Activated naive CD8-positive, alpha-beta T cell treated with anti-CD3 and anti-CD28 coated beads, Interleukin-2, amount 50 U/mL, for 24 hours (primary cell): ENCODE data around the gene AGR3.

ENCODE experiments used
- ATAC-seq: fragments of 150-1000 bp; cut with Tn5 transposase; one replicate; pipeline ENCODE4 v1.10.0; 2021
- DNase-seq: peaks from one replicate; pipeline ENCODE4 v3.0.0; 2021
- H3K27ac Mint-ChIP-seq: one replicate; pipeline ENCODE4 v1.8.0; 2021; ENCODE audit warnings: mild to moderate bottlenecking, mixed read lengths
- H3K27me3 Mint-ChIP-seq: one replicate; pipeline ENCODE4 v1.8.0; 2021; ENCODE audit warnings: mixed read lengths
- H3K36me3 Mint-ChIP-seq: one replicate; pipeline ENCODE4 v1.8.0; 2021; ENCODE audit warnings: low read depth, mixed read lengths
- H3K4me1 Mint-ChIP-seq: one replicate; pipeline ENCODE4 v1.8.0; 2021; ENCODE audit warnings: mixed read lengths
- H3K4me3 Mint-ChIP-seq: one replicate; pipeline ENCODE4 v1.8.0; 2021; ENCODE audit warnings: mild to moderate bottlenecking, moderate library complexity, mixed read lengths
- H3K9me3 Mint-ChIP-seq: one replicate; pipeline ENCODE4 v1.8.0; 2021; ENCODE audit warnings: mixed read lengths

The AGR3 gene

DNA sequence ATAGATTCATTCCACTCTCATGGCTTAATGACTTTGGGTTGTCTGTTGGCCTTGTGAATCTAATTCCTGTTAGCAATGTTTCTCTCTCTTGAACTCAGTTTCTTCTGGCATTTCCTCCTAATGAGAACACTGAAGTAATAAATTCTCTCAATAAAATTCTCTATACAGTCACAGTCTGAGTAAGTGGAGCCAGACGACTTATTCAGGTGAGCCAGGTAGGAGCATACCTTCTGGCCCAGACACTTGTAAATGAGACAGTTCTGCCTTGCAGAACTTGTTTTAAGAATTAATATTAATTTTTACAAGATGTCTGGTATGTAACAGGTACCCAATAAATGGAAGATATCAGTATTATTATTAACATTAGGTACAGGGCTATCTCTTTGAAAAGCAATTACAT is 48.4 kb downstream of the AGR3 start:
- H3K4me1 Mint-ChIP-seq: no peaks in the 10 kb centered on the region
- DNase-seq: no peak
- peaks cover 12% of the 10 kb centered on the region for H3K9me3 Mint-ChIP-seq
- H3K27me3 Mint-ChIP-seq: peaks cover 5% of the 10 kb centered on the region
- no peak overlapping the region for H3K4me3 Mint-ChIP-seq
- no peak for ATAC-seq
- no peak overlapping the region for H3K27ac Mint-ChIP-seq
- H3K36me3 Mint-ChIP-seq: no peaks in the 10 kb centered on the region

DNA sequence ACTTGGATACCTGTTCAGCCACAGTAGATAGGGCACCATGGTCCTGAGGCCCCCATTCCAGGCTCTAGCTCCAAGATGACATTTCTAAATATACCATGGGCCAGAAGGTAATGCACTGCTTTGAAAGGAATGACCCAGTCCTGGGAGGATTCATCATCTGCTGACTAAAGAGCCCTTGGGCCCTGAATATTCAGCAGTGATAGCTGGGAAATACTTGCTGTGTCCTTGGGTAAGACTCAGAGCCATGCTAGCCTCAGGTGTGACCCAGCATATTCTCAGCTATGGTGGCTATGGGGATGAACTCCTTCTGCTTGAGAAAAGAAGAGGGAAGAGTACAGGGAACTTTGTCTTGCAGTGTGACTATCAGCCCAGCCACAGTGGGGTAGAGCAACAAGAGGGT is 55.7 kb downstream of the AGR3 start:
- DNase-seq: no peak
- Mint-ChIP-seq H3K4me1 (no peaks in the 10 kb centered on the region), H3K4me3 (no peak overlapping the region), H3K27ac (no peak overlapping the region), H3K9me3 (peaks cover 9% of the 10 kb centered on the region), H3K27me3 (peaks cover 3% of the 10 kb centered on the region), H3K36me3 (no peaks in the 10 kb centered on the region)
- no peak for ATAC-seq

DNA sequence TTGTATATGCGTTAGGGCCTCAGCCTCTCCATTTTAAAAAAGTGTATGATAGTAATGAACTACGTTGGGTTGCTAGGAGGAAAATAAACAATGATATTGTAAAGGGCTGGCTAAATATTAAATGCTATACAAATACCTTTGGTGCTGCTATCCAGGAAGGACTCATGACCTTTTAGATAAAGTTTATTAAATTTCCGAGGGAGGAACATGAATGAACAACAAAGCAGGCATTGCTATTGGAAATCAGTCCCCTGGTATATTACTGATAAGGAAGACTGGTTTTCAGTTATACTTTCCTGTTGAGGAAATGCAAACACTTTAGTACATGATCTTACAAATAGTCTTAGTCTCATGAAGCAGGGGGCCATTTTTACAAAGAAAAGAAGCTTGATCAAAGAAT is 59.8 kb downstream of the AGR3 start:
- peaks cover 3% of the 10 kb centered on the region for H3K9me3 Mint-ChIP-seq
- no peak overlapping the region for H3K4me3 Mint-ChIP-seq
- H3K4me1 Mint-ChIP-seq: peaks cover 2% of the 10 kb centered on the region
- DNase-seq (no peak), ATAC-seq (no peak)
- H3K27me3 Mint-ChIP-seq: peaks cover 2% of the 10 kb centered on the region
- no peaks in the 10 kb centered on the region for H3K36me3 Mint-ChIP-seq
- H3K27ac Mint-ChIP-seq: no peak overlapping the region

DNA sequence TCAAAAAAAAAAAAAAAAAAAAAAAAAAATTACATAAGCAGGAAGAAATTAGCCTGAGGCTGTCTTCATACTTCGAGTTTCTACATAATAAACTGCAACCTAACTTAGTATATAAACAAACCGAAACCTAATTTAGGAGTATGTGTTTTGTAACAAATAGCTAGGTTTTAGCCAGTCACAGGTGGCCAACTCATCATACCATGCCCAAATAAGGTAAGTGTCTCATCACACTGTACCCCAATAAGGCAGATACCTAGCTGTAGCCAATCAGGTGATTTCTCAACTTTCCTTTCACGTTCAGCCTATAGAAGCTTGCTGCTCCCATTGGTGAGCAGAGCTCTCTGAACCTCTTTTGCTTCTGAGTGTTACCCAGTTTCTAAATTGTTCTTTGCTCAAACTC is 63.1 kb downstream of the AGR3 start:
- Mint-ChIP-seq H3K27ac (no peak overlapping the region), H3K27me3 (peaks cover 2% of the 10 kb centered on the region), H3K36me3 (no peaks in the 10 kb centered on the region), H3K4me3 (no peak overlapping the region), H3K9me3 (peaks cover 3% of the 10 kb centered on the region), H3K4me1 (peaks cover 2% of the 10 kb centered on the region)
- DNase-seq: no peak
- ATAC-seq: no peak

DNA sequence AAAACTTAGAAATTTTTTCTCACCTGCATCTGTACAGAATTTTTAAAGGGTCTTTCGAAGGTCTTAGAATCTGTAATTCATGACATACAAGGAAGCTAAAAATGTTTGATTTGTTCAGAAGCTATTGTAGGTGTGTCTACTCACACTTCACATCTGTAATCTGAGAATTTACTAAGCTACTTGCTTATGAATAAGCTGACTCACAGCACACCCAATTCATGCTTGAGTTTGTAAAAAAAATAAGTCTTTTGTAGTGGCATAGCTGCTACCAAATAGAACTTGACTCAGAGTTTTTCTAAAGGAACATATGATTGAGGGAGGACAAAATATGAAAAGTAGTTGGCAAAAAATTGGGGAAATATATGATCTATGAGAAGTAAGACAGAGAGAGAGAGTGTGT is 64.2 kb downstream of the AGR3 start:
- DNase-seq (no peak), ATAC-seq (no peak)
- Mint-ChIP-seq H3K36me3 (no peaks in the 10 kb centered on the region), H3K9me3 (peaks cover 3% of the 10 kb centered on the region), H3K27ac (no peak overlapping the region), H3K27me3 (peaks cover 2% of the 10 kb centered on the region), H3K4me3 (no peak overlapping the region), H3K4me1 (peaks cover 2% of the 10 kb centered on the region)

DNA sequence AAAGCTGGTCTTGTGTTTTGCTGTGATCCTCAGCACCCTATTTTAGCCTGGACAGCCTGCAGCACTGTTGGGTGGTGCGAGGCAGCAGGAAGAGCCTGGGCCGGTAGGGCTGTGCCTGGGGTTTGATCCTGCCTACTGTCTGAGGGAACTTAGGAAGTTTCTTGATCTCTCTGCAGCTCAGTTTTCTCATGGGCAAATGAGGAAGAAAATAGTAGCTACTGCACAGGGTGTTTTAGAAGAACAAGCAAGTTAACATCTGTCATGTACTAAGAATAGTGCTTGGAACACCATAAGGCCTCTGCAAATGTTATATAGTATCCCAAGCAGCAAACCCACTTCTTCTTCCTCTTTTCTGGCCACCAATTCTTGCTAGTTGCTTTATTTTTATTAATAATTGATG is 65.0 kb downstream of the AGR3 start:
- peaks cover 2% of the 10 kb centered on the region for H3K4me1 Mint-ChIP-seq
- ATAC-seq (no peak), DNase-seq (no peak)
- no peak overlapping the region for H3K27ac Mint-ChIP-seq
- no peaks in the 10 kb centered on the region for H3K36me3 Mint-ChIP-seq
- H3K9me3 Mint-ChIP-seq: peaks cover 3% of the 10 kb centered on the region
- H3K27me3 Mint-ChIP-seq: peaks cover 2% of the 10 kb centered on the region
- no peak overlapping the region for H3K4me3 Mint-ChIP-seq

GRCh38 chr7:16815001-16815400 is 66.8 kb downstream of the AGR3 start:
- DNase-seq (no peak), ATAC-seq (no peak)
- H3K27ac Mint-ChIP-seq: no peak overlapping the region
- H3K4me1 Mint-ChIP-seq: peaks cover 2% of the 10 kb centered on the region
- H3K4me3 Mint-ChIP-seq: no peak overlapping the region
- no peaks in the 10 kb centered on the region for H3K36me3 Mint-ChIP-seq
- H3K9me3 Mint-ChIP-seq: peaks cover 3% of the 10 kb centered on the region
- peaks cover 2% of the 10 kb centered on the region for H3K27me3 Mint-ChIP-seq

- Mint-ChIP-seq H3K4me3 (no peak overlapping the region), H3K36me3 (no peaks in the 10 kb centered on the region), H3K4me1 (peaks cover 2% of the 10 kb centered on the region), H3K27me3 (no peaks in the 10 kb centered on the region), H3K27ac (no peak overlapping the region), H3K9me3 (no peaks in the 10 kb centered on the region)
- ATAC-seq (no peak), DNase-seq (no peak)
Measured at GRCh38 chr7:16813232-16813616, 68.6 kb downstream of the AGR3 start.

GRCh38 chr7:16812542-16813231 is 69.1 kb downstream of the AGR3 start:
- Mint-ChIP-seq H3K4me3 (no peak overlapping the region), H3K36me3 (no peaks in the 10 kb centered on the region), H3K27me3 (no peaks in the 10 kb centered on the region), H3K27ac (no peak overlapping the region), H3K4me1 (peaks cover under 1% of the 10 kb centered on the region), H3K9me3 (no peaks in the 10 kb centered on the region)
- DNase-seq (no peak), ATAC-seq (no peak)

DNA sequence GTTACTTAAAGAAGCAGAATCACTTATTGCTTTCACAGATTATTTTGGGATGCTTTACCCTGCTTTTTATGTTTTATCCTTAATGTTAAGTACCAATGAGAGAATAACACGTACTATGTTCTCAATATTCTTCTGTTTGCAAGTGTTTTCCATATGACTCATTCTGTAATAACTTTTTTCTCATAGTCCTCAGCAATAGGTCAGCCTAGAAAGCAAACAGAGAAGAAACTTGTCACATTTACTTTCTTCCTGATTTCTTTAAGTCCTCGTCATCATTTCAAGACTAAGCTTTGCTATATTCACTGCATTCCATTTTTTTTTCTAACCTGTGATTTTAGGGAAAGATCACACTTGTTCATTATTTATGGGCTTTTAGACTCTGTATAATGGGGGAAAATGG is 70.2 kb downstream of the AGR3 start:
- Mint-ChIP-seq H3K27ac (no peak overlapping the region), H3K4me1 (no peaks in the 10 kb centered on the region), H3K36me3 (no peaks in the 10 kb centered on the region), H3K27me3 (no peaks in the 10 kb centered on the region), H3K4me3 (no peak overlapping the region), H3K9me3 (no peaks in the 10 kb centered on the region)
- DNase-seq (no peak), ATAC-seq (no peak)

- Mint-ChIP-seq H3K4me1 (no peaks in the 10 kb centered on the region), H3K36me3 (no peaks in the 10 kb centered on the region), H3K9me3 (no peaks in the 10 kb centered on the region), H3K27me3 (peaks cover 1% of the 10 kb centered on the region), H3K27ac (no peak overlapping the region), H3K4me3 (no peak overlapping the region)
- DNase-seq (no peak), ATAC-seq (no peak)
Measured at GRCh38 chr7:16810573-16810972, 71.2 kb downstream of the AGR3 start.

GRCh38 chr7:16810112-16810511 is 71.7 kb downstream of the AGR3 start:
- ATAC-seq (no peak), DNase-seq (no peak)
- peaks cover 4% of the 10 kb centered on the region for H3K27me3 Mint-ChIP-seq
- H3K27ac Mint-ChIP-seq: no peak overlapping the region
- no peaks in the 10 kb centered on the region for H3K36me3 Mint-ChIP-seq
- no peak overlapping the region for H3K4me3 Mint-ChIP-seq
- H3K9me3 Mint-ChIP-seq: no peaks in the 10 kb centered on the region
- no peaks in the 10 kb centered on the region for H3K4me1 Mint-ChIP-seq
